Right atrium auricular region (tissue), 2 donors: ENCODE measurements around the gene CD244. TPM values are rescaled to one million over a fixed set of nuclear protein-coding genes. Genes with fewer than 3 reads are reported as not detected.

Source experiments
- DNase-seq: peaks from one replicate; pipeline ENCODE4 v3.0.0-alpha.2; 2019; ENCODE audit warnings: low spot score
- H3K27ac ChIP-seq, 2 donors: fragments of 200-600 bp; sonication (generic); 1 replicate in 1 of 2; 2 replicates in 1 of 2; pipeline ENCODE4 v1.5.1; 2016 to 2019
- H3K27me3 ChIP-seq, 2 donors: fragments of 200-600 bp; sonication (generic); one replicate each; pipeline versions ENCODE4 v1.5.1 to v1.6.0; 2017 to 2019
- H3K36me3 ChIP-seq: fragments of 200-600 bp; sonication (generic); one replicate; pipeline ENCODE4 v1.5.1; 2016
- H3K4me1 ChIP-seq, 2 donors: fragments of 200-600 bp; sonication (generic); one replicate each; pipeline versions ENCODE4 v1.5.1 to v1.6.0; 2017 to 2019
- H3K4me3 ChIP-seq, 2 donors: fragments of 200-600 bp; sonication (generic); 1 replicate in 1 of 2; 2 replicates in 1 of 2; pipeline ENCODE4 v1.5.1; 2017 to 2019; ENCODE audit warnings: mild to moderate bottlenecking in 1 of 2, moderate library complexity in 1 of 2
- H3K9me3 ChIP-seq, 2 donors: fragments of 200-600 bp; sonication (generic); one replicate each; pipeline ENCODE4 v1.5.1; 2019
- total RNA-seq, 2 donors: library from RNA; depleted of rRNA; stranded (reverse); fragments of >200 nt; gene quantifications; one replicate each; pipeline ENCODE4 v1.1.0, GENCODE V29; 2016
- TF ChIP-seq, protein P1 (sequence below), 2 donors: fragments of 200-600 bp; sonication (generic); IDR thresholded peaks; one replicate each; pipeline ENCODE4 v1.5.1; 2019; ENCODE audit warnings: antibody characterized with exemption in 2 of 2

The CD244 gene
- total RNA-seq, 2 donors from 2014 or later: 0.41 to 0.86 TPM

DNA sequence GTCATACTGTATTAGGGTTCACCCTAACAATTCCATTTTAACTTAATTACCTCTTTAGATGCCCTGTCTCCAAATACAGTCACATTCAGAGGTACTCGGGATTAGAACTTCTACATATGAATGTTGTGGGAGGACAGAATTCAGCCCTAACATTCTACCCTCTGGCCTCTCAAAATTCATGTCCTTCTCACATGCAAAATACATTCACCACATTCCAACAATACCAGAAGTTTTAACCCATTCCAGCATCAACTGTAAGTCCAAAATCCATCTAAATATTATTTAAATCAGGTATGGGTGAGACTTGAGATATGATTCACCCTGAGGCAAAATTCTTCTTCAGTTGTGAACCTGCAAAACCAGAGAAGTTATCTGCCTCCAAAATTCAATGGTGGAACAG, 52.2 kb downstream of the CD244 start:
- no peaks in the 10 kb centered on the region for H3K27me3 ChIP-seq

DNA sequence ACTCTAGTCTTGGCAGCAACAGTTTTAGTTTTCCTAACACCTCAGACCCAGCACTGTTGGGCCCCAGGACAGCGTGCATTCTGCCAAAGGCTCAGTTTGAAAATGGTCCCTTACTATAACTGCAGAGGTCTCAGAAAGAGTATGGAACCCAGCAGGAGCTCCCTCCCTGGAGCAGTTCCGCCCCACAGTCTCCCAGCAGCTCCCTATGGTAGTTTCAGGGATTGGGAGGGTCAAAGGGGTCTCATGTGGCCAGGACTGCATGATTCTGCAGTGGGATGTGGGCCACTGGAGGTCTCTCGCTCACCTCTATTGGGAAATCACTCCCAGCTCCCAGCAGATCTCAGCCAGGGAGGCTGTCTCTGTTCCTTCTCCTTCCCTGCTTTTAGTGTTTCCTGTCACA, 54.4 kb downstream of the CD244 start:
- DNase-seq: no peak

More for the DNA sequence above, 52.2 kb downstream of the CD244 start:
- TF ChIP-seq, protein P1, sequence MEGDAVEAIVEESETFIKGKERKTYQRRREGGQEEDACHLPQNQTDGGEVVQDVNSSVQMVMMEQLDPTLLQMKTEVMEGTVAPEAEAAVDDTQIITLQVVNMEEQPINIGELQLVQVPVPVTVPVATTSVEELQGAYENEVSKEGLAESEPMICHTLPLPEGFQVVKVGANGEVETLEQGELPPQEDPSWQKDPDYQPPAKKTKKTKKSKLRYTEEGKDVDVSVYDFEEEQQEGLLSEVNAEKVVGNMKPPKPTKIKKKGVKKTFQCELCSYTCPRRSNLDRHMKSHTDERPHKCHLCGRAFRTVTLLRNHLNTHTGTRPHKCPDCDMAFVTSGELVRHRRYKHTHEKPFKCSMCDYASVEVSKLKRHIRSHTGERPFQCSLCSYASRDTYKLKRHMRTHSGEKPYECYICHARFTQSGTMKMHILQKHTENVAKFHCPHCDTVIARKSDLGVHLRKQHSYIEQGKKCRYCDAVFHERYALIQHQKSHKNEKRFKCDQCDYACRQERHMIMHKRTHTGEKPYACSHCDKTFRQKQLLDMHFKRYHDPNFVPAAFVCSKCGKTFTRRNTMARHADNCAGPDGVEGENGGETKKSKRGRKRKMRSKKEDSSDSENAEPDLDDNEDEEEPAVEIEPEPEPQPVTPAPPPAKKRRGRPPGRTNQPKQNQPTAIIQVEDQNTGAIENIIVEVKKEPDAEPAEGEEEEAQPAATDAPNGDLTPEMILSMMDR (IDR thresholded peaks at IDR 0.05): no peak
- no peak for DNase-seq
- no peak overlapping the region for H3K27ac ChIP-seq
- no peaks in the 10 kb centered on the region for H3K4me1 ChIP-seq
- no peak overlapping the region for H3K4me3 ChIP-seq
- H3K9me3 ChIP-seq: peaks cover 0 to 22% of the 10 kb centered on the region in 2 donors
- no peaks in the 10 kb centered on the region for H3K36me3 ChIP-seq

DNA sequence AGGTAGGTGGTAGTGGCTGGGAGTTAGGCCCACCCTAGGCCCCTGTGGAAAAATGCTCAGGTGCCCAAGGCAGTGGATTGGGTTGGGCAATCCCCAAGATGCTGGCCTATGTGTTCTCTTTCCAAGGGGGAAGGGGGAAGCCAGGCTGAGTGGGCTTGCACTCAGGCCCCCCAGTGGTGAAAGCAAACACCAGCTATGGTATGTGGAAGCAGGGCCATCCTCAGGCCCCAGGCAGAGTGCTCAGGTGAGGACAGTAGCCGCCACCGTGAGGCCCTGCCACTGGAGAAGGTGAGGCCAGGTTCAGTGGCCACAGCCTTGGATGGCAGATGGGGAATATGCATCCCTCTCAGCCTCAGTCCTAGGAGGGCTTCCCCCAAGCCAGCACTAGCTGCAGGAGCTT, 54.9 kb downstream of the CD244 start:
- H3K36me3 ChIP-seq: no peaks in the 10 kb centered on the region
- TF ChIP-seq, protein P1 (IDR thresholded peaks at IDR 0.05): no peak
- no peak for DNase-seq
- no peaks in the 10 kb centered on the region for H3K27me3 ChIP-seq
- peaks cover 0 to 22% of the 10 kb centered on the region in 2 donors for H3K9me3 ChIP-seq
- no peak overlapping the region for H3K27ac ChIP-seq
- H3K4me3 ChIP-seq: no peak overlapping the region
- H3K4me1 ChIP-seq: no peaks in the 10 kb centered on the region

More for the DNA sequence above, 54.4 kb downstream of the CD244 start:
- H3K4me3 ChIP-seq: no peak overlapping the region
- TF ChIP-seq, protein P1 (IDR thresholded peaks at IDR 0.05): no peak
- no peaks in the 10 kb centered on the region for H3K36me3 ChIP-seq
- H3K9me3 ChIP-seq: peaks cover 0 to 22% of the 10 kb centered on the region in 2 donors
- no peaks in the 10 kb centered on the region for H3K27me3 ChIP-seq
- H3K4me1 ChIP-seq: no peaks in the 10 kb centered on the region
- no peak overlapping the region for H3K27ac ChIP-seq

DNA sequence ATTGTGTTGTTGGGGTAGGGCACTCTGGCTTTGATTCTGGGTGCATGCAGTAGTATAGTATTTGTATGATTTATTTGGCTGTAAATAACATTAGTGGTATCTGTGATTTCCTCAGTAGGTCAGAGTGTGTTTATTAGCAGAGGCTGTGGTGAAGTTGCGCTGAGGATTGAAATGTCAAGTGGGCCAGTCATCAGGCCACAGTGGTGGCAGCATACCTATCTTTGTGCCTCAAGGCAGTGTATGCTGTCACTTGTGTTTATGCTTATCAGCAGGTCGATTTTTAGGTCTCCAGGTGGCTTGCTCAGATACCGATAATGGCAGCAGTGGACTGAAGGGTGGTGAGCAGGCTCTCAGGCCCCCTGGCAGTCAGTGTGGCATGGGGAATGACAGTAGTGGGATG, 55.4 kb downstream of the CD244 start:
- no peaks in the 10 kb centered on the region for H3K36me3 ChIP-seq
- H3K27ac ChIP-seq: no peak overlapping the region
- no peak overlapping the region for H3K4me3 ChIP-seq
- no peaks in the 10 kb centered on the region for H3K4me1 ChIP-seq
- H3K27me3 ChIP-seq: no peaks in the 10 kb centered on the region
- no peak for DNase-seq
- H3K9me3 ChIP-seq: peaks cover 0 to 22% of the 10 kb centered on the region in 2 donors
- TF ChIP-seq, protein P1 (IDR thresholded peaks at IDR 0.05): no peak

DNA sequence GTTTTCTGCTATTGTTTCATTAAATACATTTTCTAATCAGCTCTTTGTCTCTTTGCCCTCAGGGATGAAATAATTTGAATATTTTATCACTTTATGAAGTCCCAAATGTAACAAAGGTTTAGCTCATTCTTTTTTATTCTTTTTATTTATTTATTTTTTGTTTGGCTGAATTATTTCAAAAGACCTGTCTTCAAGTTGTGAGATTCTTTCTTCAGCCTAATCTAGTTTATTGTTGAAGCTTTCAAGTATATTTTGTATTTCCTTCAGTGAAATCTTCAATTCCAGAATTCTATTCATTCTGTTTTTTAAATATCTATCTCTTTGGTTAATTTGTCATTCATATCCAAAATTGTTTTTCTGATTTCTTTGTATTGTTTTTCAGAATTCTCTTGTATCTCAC, 55.9 kb downstream of the CD244 start:
- H3K4me1 ChIP-seq: no peaks in the 10 kb centered on the region
- peaks cover 0 to 22% of the 10 kb centered on the region in 2 donors for H3K9me3 ChIP-seq
- H3K27ac ChIP-seq: no peak overlapping the region
- TF ChIP-seq, protein P1 (IDR thresholded peaks at IDR 0.05): no peak
- H3K4me3 ChIP-seq: no peak overlapping the region
- no peak for DNase-seq
- no peaks in the 10 kb centered on the region for H3K36me3 ChIP-seq
- H3K27me3 ChIP-seq: no peaks in the 10 kb centered on the region

DNA sequence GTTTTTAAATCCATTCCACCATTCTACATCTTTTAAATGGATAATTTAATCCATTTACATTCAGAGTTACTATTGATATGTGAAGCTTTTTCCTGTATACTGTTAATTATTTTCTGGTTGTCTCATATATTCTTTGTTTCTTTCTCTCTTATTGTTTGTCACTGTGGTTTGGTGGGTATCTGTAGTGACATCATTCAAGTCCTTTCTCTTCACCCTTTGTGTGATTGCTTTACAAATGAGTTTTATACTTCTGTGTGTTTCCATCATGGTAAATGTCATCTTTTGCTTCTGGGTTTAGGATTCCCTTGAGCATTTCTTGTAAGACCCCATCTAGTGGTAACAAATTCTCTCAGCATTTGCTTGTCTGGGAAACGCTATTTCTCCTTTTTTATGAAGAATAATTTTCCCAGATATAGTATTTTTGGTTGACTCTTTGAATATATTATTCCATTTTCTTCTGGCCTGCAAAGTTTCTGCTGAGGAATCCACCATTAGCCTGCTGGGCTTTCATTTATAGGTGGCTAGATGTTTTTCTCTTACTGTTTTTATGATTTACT, 56.5 kb downstream of the CD244 start:
- H3K36me3 ChIP-seq: no peaks in the 10 kb centered on the region
- TF ChIP-seq, protein P1 (IDR thresholded peaks at IDR 0.05): no peak
- H3K4me1 ChIP-seq: no peaks in the 10 kb centered on the region
- H3K9me3 ChIP-seq: peaks cover 0 to 22% of the 10 kb centered on the region in 2 donors
- no peak overlapping the region for H3K4me3 ChIP-seq
- no peak overlapping the region for H3K27ac ChIP-seq
- no peaks in the 10 kb centered on the region for H3K27me3 ChIP-seq
- DNase-seq: no peak
